ENCODE results near the gene AK5.
"Not testable (repeated sequence)": the region's sequence is repeated elsewhere in the genome, so short reads cannot be mapped to it uniquely, and the experiment has no call there.

The AK5 gene

DNA sequence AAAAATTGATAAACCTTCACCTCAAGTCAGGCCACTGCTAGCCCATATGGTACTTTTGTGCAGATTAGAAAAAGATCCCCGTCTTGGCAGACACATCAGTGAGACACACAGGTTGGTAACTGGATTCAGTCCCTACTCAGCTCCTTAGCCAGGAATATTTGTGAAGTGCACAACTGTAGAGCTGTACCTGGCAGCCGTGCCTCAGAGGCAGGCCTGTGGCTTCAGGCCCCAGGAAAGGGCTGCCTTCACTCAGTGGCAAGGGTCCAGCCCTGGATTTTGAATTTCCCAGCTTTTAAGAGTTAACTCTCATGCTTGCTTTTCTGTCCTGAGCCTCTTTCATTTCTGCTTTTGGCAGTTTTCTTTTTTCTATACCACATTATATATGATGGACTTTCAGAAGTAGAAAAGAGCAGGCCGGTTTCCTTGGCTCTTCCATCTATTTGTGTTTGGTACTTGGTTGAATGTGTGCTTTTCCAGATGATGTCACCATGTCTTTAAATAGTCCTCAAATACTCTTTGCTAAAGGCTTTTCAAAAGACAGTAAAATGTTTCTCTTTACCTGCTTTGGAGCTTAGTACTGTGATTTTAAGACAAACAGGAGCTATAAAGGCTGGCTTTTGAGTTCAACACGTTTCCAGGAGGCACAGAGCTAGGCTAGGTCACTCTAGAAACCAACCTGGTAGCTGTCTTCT, 186.6 kb downstream of the AK5 start:
- in situ Hi-C loops (cut with MboI; ENCODE audit: low pct_unique_long_range_greater_than_20kb, low sequenced_read_pairs): no loop called here
- DNase-seq: no peak

- DNase-seq: no peak
- in situ Hi-C loops (cut with MboI; ENCODE audit: low pct_unique_long_range_greater_than_20kb, low sequenced_read_pairs): no loop called here
Measured at GRCh38 chr1:77468949-77469710, 187.3 kb downstream of the AK5 start.

DNA sequence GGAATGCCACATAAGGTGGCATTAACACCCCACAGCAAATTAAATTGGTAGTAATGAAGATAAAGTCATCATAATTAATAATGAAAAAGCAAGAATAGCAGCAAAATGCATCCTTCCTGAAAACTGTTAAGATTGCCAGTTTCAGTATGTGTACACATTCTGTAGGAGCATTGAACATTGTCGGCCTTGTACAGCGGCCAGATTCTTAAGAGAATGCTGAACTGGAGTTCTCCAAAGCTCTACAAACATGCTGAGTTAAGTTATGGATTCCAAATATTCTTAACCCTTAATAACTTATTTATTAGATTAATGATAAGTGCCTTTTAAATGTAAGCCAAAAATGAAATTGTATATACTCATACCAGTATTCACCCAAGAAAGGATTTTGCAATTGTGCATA, 189.9 kb downstream of the AK5 start:
- no peak for DNase-seq
- in situ Hi-C loops (cut with MboI; ENCODE audit: low pct_unique_long_range_greater_than_20kb, low sequenced_read_pairs): no loop called here

DNA sequence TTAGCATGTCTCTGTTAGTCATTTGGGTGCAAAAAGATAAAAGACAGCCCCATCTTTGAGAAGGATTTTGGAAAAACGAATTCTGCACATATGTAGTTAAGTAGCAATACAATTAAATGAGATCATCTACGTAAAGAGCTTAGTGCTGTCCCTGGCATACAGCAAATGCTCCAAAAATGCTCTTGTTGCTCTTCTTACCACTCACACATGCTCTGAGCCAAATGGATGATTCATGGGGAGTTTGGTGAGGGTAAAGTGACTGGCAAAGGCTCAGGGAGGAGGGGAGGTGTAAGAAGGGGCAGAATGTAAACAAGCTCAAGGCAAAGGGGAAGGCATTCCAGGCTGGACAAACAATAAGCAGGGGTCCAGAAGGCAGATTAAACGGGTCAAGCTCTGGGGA, 191.9 kb downstream of the AK5 start:
- no peak for DNase-seq
- in situ Hi-C loops (cut with MboI; ENCODE audit: low pct_unique_long_range_greater_than_20kb, low sequenced_read_pairs): no loop called here

GRCh38 chr1:77475641-77476040, 193.8 kb downstream of the AK5 start:
- peak; percentile 3 for DNase-seq
- in situ Hi-C loops (cut with MboI; ENCODE audit: low pct_unique_long_range_greater_than_20kb, low sequenced_read_pairs): no loop called here

DNA sequence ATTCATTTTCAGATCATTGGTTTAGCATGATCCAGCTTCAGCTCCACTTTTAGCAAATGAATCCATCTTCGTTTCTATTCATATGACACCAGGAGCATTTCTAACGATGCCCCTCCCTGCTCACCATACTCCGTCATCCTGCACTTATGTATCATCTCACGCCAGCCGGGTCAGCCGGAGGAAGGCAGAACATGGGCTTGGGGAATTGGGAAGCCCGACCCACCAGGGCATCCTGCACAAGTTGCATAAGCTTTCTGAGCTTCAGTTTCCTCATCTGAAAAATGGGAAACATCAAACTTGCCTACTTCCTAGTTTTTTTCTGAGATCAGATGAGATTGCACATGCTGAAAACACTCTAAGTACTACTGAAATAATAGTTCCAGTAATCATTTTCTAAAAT, 194.7 kb downstream of the AK5 start:
- no peak for DNase-seq
- in situ Hi-C loops (cut with MboI; ENCODE audit: low pct_unique_long_range_greater_than_20kb, low sequenced_read_pairs): no loop called here

DNA sequence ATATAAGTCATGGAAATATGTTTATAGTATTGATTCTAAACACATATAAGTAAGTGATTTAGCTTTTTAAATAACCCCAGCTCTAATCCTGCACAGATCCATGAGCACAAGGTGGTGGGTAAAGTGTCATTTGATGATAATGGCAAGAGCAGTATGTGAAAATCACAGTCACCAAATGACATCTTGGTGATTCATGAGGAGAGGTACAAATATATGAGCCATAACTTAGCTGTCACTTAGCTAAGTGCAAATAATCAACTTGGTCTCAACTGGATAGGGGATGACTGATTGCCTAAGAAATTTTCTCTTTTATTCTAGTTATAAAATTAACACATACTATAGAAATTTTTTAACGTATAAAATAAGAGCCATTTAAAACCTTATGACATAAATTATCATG, 202.5 kb downstream of the AK5 start:
- no peak for DNase-seq
- in situ Hi-C loops (cut with MboI; ENCODE audit: low pct_unique_long_range_greater_than_20kb, low sequenced_read_pairs): no loop called here

GRCh38 chr1:77484926-77485325, 203.1 kb downstream of the AK5 start:
- DNase-seq: no peak
- in situ Hi-C loops (cut with MboI; ENCODE audit: low pct_unique_long_range_greater_than_20kb, low sequenced_read_pairs): no loop called here

- in situ Hi-C loops (cut with MboI; ENCODE audit: low pct_unique_long_range_greater_than_20kb, low sequenced_read_pairs): no loop called here
- DNase-seq: no peak
Measured at GRCh38 chr1:77487631-77488030, 205.8 kb downstream of the AK5 start.

DNA sequence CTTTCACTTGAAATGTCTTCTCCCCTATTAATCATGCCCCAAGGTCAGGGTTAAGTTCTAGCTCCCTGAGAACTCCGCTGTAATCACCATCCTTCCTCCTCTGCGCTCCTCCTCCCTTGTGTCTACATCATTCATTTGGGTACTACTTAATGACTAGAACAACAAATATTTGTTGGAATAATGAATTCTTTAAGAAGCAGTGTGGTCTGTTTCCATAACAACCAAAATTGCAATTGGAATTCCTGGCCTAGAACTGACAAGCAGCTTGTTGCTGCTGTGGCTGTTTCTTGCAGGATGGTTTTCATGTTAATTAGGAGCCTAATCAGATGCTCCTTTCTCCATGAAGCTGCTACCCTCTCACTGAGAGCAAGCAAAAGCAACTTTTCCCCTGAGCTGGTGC, 208.1 kb downstream of the AK5 start:
- no peak for DNase-seq
- in situ Hi-C loops (cut with MboI; ENCODE audit: low pct_unique_long_range_greater_than_20kb, low sequenced_read_pairs): no loop called here

DNA sequence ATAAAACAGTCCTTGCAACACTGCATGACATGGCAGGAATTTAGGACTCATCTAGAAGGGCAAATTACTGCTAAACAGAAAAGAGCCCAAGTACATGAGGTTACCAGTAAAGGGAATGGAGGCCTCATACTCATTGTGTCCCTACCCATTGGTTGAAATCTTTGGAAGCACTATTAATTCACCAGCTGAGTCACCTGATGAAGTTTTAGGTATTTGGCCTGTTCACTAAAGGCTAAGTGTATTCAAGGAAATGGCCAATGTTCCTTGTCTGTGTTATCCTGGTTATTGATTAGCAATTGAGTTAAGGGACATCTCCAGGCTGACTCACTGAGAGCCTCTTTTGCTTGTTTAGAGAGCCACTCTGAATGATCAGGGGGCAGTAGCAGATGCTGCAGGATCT, 212.2 kb downstream of the AK5 start:
- DNase-seq: no peak
- in situ Hi-C loops (cut with MboI; ENCODE audit: low pct_unique_long_range_greater_than_20kb, low sequenced_read_pairs): no loop called here

DNA sequence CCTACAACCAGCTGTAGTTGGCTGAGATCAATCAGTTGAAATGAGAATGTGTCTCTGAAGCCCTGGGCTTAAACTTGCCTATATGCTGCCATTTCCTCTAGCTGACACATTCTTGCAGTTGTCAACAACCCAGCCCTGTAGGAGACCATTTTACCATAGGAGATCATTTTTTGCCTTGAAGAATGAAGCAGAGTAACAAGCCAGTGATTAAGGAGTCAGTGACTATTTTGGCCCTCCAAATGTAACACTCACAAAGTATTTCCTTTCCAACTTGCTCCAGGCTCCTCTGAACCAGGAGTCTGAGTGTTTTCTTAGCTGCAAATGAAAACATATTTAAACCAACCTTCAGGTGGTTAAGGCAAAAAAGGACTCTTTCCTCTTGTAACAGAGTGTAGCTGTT, 217.1 kb downstream of the AK5 start:
- in situ Hi-C loops (cut with MboI; ENCODE audit: low pct_unique_long_range_greater_than_20kb, low sequenced_read_pairs): no loop called here

GRCh38 chr1:77499466-77499865, 217.6 kb downstream of the AK5 start:
- in situ Hi-C loops (cut with MboI; ENCODE audit: low pct_unique_long_range_greater_than_20kb, low sequenced_read_pairs): no loop called here
- no peak for DNase-seq

More for the DNA sequence above, 217.1 kb downstream of the AK5 start:
- no peak for DNase-seq

GRCh38 chr1:77504986-77505385, 223.2 kb downstream of the AK5 start:
- in situ Hi-C loops (cut with MboI; ENCODE audit: low pct_unique_long_range_greater_than_20kb, low sequenced_read_pairs): no loop called here

GRCh38 chr1:77506771-77507170, 225.0 kb downstream of the AK5 start:
- in situ Hi-C loops (cut with MboI; ENCODE audit: low pct_unique_long_range_greater_than_20kb, low sequenced_read_pairs): no loop called here
- DNase-seq: no peak

More at GRCh38 chr1:77504986-77505385, 223.2 kb downstream of the AK5 start:
- peak; percentile 63 for DNase-seq

DNA sequence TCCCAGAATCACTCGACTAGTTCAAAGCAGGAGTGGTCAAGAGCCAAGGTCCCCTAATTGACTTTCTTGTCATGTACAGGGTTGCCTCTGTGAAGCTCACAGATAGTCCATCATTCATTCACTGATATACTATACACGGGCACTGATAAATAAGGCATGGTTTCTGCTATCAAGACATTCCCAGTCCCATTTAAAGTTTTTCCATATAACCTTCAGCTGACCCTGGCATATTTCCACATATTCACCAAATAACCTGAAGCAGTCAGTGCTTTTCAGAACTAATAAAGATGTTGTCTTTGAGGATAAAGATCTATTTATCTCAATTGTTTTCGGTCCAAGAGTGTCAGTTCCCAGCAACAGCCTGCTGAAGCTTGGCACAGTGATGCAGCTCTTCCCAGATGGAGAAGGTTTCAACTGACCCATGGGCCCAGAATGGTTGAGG, 227.3 kb downstream of the AK5 start:
- in situ Hi-C loops (cut with MboI; ENCODE audit: low pct_unique_long_range_greater_than_20kb, low sequenced_read_pairs): no loop called here
- DNase-seq: no peak

DNA sequence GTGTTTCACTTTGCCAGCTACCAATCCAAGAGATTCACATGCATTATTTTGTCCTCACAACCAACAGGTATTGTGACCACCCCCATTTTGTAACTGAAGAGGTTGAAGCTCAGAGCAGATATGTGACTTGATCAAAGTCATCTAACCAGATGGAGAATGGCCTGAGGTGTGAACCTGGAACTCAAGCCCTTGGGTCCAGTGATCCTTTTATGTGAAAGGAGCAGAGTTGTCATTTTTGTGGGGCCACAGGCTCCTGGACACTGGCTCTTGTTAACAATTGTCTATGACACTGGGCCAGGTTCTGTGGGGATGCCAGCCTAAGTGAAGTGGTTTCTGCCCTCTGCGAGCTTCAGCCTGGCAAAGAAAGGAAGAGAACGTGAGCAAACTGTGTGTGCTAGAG, 228.1 kb downstream of the AK5 start:
- in situ Hi-C loops (cut with MboI; ENCODE audit: low pct_unique_long_range_greater_than_20kb, low sequenced_read_pairs): no loop called here
- no peak for DNase-seq

DNA sequence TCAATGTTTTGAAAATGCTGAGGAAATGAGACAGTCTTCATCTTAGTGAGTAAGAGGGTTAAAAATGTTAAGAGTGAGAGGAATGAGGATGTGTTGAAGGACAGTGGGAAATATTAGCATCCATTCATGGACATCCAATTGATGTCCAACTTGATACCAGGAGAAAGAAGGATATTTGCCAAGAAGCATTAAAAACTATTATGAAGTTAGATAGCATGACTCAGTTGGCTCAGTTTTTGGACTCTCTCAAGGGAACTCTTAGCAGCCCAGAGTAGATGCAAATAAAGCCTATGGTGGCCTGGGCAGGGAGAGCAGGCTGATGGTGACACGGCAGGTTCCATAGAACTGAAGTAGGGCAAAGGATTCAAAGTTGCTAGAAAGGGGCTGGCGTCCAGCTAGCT, 229.6 kb downstream of the AK5 start:
- in situ Hi-C loops (cut with MboI; ENCODE audit: low pct_unique_long_range_greater_than_20kb, low sequenced_read_pairs): no loop called here
- DNase-seq: no peak

DNA sequence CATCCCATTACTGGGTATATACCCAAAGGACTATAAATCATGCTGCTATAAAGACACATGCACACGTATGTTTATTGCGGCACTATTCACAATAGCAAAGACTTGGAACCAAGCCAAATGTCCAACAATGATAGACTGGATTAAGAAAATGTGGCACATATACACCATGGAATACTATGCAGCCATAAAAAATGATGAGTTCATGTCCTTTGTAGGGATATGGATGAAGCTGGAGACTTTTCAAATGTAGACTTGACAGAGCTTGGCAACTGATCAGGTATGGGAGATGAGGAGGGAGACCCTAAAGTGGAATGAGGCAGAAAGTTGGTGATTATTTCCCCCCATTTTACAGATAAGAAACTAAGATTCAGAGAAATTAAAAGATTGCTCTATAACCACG, 230.8 kb downstream of the AK5 start:
- in situ Hi-C loops (cut with MboI; ENCODE audit: low pct_unique_long_range_greater_than_20kb, low sequenced_read_pairs); DNase-seq: not testable (repeated sequence)

DNA sequence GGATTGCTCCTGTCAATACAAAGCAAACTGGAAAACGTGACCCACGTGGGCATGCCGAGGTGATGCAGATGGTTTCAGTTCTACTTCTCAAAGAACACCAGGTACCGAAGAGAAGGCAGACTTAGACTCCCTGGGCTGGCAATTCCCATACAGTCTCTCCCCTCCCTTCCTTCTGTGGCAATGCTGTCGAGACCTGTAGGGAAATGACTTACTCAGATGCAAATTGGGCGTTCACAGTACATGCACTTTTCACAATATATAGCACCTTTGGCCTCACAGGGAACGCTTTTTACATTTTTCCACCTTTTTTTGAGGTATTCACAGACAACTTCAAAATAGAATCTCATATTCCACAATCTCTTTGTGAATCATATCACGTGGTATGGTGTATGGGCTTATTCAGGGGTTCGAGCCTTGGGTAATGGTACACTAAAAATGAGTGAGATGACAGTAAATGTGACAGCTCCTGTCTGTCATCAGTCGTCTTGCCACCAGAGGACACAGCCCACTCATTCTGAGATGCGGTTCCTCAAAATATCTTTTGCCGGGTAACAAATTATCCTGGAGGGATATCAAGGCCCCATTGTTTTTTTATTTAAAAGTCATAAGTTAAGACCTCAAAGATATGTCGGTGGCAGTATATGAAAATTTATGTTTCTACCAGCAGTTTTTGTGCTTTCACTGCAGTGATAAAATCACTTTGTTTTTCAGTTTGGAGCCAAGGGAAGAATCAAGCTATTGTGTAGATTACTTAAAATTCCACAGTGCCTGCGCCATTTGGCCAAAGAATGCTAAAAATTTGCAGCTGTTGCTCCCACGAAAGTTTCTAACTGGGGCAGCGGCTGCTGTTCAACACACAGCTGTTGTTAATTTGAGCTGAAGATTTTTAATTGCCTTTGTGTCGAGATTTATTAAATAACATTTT, 232.3 kb downstream of the AK5 start:
- in situ Hi-C loops (cut with MboI; ENCODE audit: low pct_unique_long_range_greater_than_20kb, low sequenced_read_pairs): no loop called here
- DNase-seq: no peak

All from KBM-7 (cell line).